Right ventricle myocardium superior (tissue), 1 donor: Measurements from ENCODE around the gene LRRC1. TPM values are rescaled to one million over a fixed set of nuclear protein-coding genes. Genes with fewer than 3 reads are reported as not detected.
"Not testable (repeated sequence)": the region's sequence is repeated elsewhere in the genome, so short reads cannot be mapped to it uniquely, and the experiment has no call there.

Source experiments
- ATAC-seq: fragments of 200-7000 bp; cut with Tn5 transposase; one replicate; pipeline ENCODE4 v1.9.1; 2020; ENCODE audit warnings: mild to moderate bottlenecking; ENCODE audit not compliant: poor library complexity
- DNase-seq: peaks from one replicate; pipeline ENCODE4 v3.0.0-alpha.2; 2020
- intact Hi-C: fragments of 100-400 bp; cut with DNase I; formaldehyde crosslinking; loops from one replicate; pipeline ENCODE4 v1.11.2; 2022
- long read RNA-seq: library from polyadenylated mRNA; unstranded; transcript quantifications from one replicate; pipeline ENCODE4 v2.0.0, GENCODE V29; 2021
- total RNA-seq: library from RNA; stranded (reverse); fragmentation: NEBNext Ultra II Directional; extraction: Animal tissue kit (Norgen Biotek cat#: 25700); gene quantifications from one replicate; pipeline ENCODE4 v1.2.1, GENCODE V29; 2021
- donor health status: DM: no; HTN: yes; CAD: no; lungs with severe emphysema.

Gene LRRC1
- 1.8 TPM for total RNA-seq
- long read RNA-seq, partial matches to known transcripts: 0 of 7 reads
- long read RNA-seq, other reads (novel, unspliced or antisense): 0 of 7 reads

GRCh38 chr6:53794720-53795339 is at the start of gene LRRC1:
TSS of gene LRRC1 (plus strand) at chr6:53795005. CDS start at chr6:53795257, 252 bp downstream.
- peak; percentile 95 for DNase-seq
- intact Hi-C loops: loop anchor here (5.0 kb wide), 1 partner anchor 162 kb away; no protein-coding TSS in a partner anchor

DNA sequence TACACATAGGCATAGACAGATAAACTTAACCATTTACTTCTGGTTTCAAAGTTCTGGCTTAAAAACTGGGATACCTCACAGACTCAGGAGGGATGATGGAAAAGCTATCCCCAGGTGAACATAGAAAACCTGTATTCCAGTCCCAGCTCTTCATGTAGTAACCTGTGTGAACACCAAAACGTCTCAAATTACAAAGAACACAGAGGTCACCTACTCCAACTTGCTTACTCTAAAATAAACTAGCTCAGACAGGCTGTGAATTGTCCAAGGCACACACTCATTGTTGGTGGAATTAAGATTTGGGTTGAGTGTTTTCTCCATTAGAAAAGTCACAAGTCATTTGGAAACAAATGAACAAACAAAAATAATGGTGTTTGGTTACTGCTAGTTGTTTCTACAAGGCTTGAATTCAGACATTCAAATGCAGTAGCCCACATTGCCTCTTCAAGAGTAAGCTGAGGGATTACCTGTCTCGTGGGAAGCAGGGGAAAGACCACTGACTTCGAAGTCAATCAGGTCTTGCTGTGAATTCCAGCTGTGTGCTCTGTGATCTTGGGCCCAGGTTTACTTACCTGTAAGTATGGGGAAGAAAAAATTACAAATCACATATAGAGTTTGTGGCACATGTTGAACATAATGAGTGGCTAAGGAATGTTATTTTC is 48.2 kb upstream of the LRRC1 start:
- ATAC-seq (no peak), DNase-seq (no peak)
- intact Hi-C loops: no loop called here

More at GRCh38 chr6:53794720-53795339, at the start of gene LRRC1:
- ATAC-seq: peak; percentile 97

GRCh38 chr6:53750052-53750650 is 44.7 kb upstream of the LRRC1 start:
- ATAC-seq (no peak), DNase-seq (no peak)
- intact Hi-C loops: no loop called here

- DNase-seq (no peak), ATAC-seq (no peak)
- intact Hi-C loops: no loop called here
Observed at GRCh38 chr6:53751417-53751816, 43.4 kb upstream of the LRRC1 start.

GRCh38 chr6:53752440-53752839 is 42.4 kb upstream of the LRRC1 start:
- no peak for ATAC-seq
- DNase-seq: no peak
- intact Hi-C loops: no loop called here

GRCh38 chr6:53752856-53753255 is 41.9 kb upstream of the LRRC1 start:
- DNase-seq (no peak), ATAC-seq (no peak)
- intact Hi-C loops: no loop called here

GRCh38 chr6:53754330-53754729 is 40.5 kb upstream of the LRRC1 start:
- DNase-seq (no peak), ATAC-seq (no peak)
- intact Hi-C loops: no loop called here

- intact Hi-C loops: no loop called here
- ATAC-seq: no peak
- DNase-seq: no peak
Observed at GRCh38 chr6:53756396-53756795, 38.4 kb upstream of the LRRC1 start.

GRCh38 chr6:53758496-53758895 is 36.3 kb upstream of the LRRC1 start:
- ATAC-seq: no peak
- intact Hi-C loops: no loop called here
- DNase-seq: no peak

- intact Hi-C loops: no loop called here
- ATAC-seq: no peak
- no peak for DNase-seq
Observed at GRCh38 chr6:53761036-53761435, 33.8 kb upstream of the LRRC1 start.

- ATAC-seq: no peak
- intact Hi-C loops: no loop called here
- DNase-seq: no peak
Observed at GRCh38 chr6:53765270-53765669, 29.5 kb upstream of the LRRC1 start.

- intact Hi-C loops: no loop called here
- ATAC-seq (no peak), DNase-seq (no peak)
Observed at GRCh38 chr6:53766930-53767329, 27.9 kb upstream of the LRRC1 start.

- DNase-seq (no peak), ATAC-seq (no peak)
- intact Hi-C loops: no loop called here
Observed at GRCh38 chr6:53767941-53768340, 26.9 kb upstream of the LRRC1 start.

GRCh38 chr6:53768636-53769035 is 26.2 kb upstream of the LRRC1 start:
- intact Hi-C loops: no loop called here
- DNase-seq (no peak), ATAC-seq (no peak)

DNA sequence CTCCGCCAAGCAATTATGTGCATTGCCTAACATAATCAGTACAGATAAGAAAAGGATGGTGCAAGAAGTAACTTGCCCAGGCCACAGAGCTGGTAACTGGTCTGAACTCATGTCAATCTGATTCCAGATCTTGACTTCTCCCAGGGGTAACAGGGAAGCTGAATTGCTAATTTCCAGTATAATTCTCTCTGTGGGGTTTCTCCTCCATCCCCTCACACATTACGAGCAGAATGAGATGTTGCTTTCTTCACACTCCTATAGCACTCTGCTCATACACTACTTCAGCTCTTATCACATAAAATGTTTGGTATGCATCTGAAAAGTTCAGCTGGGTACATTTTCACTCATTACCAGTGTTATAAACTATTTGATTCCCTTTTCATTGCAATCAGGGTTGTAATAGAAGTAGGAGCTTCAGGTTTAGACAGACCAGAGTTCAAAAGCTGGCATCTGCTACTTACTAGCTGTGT is 24.0 kb upstream of the LRRC1 start:
- ATAC-seq (no peak), DNase-seq (no peak)
- intact Hi-C loops: no loop called here

- intact Hi-C loops: no loop called here
- DNase-seq (no peak), ATAC-seq (no peak)
Observed at GRCh38 chr6:53771785-53772624, 22.8 kb upstream of the LRRC1 start.

- ATAC-seq (no peak), DNase-seq (no peak)
- intact Hi-C loops: no loop called here
Observed at GRCh38 chr6:53773044-53773696, 21.6 kb upstream of the LRRC1 start.

GRCh38 chr6:53776152-53776551 is 18.7 kb upstream of the LRRC1 start:
- intact Hi-C loops, ATAC-seq, DNase-seq: not testable (repeated sequence)
